HepG2 (cell line): ENCODE data around the gene NAT9. TPM values are rescaled to one million over a fixed set of nuclear protein-coding genes. Genes with fewer than 3 reads are reported as not detected.

Experiments used
- ATAC-seq: fragments of 200-7000 bp; cut with Tn5 transposase; 3 replicates; pipeline ENCODE4 v1.9.1; 2020; ENCODE audit warnings: mild to moderate bottlenecking, moderate library complexity
- BruUV-seq: library from RNA; stranded (reverse); fragments of 400-500 nt; replicated peaks from 2 replicates; lab custom pipeline; 2021; lab: Mats Ljungman, UMichigan
- CTCF ChIA-PET: fragments of 300-600 bp; formaldehyde crosslinking; extraction: SDS; loops from one replicate; lab custom pipeline; 2021; ENCODE audit warnings: low total read pairs, inconsistent platforms, low intra/inter-chr PET ratio; lab: Yijun Ruan, JAX
- POLR2A ChIA-PET: fragments of 350-600 bp; sonication (Branson Sonifier 250); formaldehyde crosslinking; loops from one replicate; lab custom pipeline; 2020; ENCODE audit warnings: antibody characterized with exemption, inconsistent platforms; lab: Yijun Ruan, JAX
- DNase-seq: peaks from one replicate; pipeline ENCODE4 v3.0.0-alpha.2; 2015; ENCODE audit warnings: low spot score
- FAIRE-seq: peaks from 3 replicates; lab custom pipeline; 2011; peaks lifted over from hg19 to GRCh38; lab: Jason Lieb, UNC
- H2AFZ ChIP-seq: one replicate; pipeline ENCODE4 v1.6.1; 2011; ENCODE audit warnings: low read length, inconsistent platforms
- H3K27ac ChIP-seq: fragments of 300-600 bp; 3 replicates; pipeline ENCODE4 v1.8.0; 2011; ENCODE audit warnings: mixed run types, mild to moderate bottlenecking, mixed read lengths, low read length, inconsistent platforms; ENCODE audit not compliant: insufficient read depth; ENCODE audit errors: extremely low read length
- H3K27me3 ChIP-seq, 2 experiments: fragments of 200-600 bp in 1 of 2; 2 replicates in 1 of 2; 3 replicates in 1 of 2; pipeline versions ENCODE4 v1.6.0 to v1.8.0; 2011; ENCODE audit warnings: low read length in 2 of 2, mild to moderate bottlenecking in 2 of 2, moderate library complexity in 2 of 2, inconsistent platforms in 1 of 2; ENCODE audit not compliant: insufficient read depth in 2 of 2, control insufficient read depth in 1 of 2
- H3K36me3 ChIP-seq, 2 experiments: fragments of 200-600 bp in 1 of 2; replicated peaks in 1 of 2; 2 replicates in 1 of 2; 3 replicates in 1 of 2; pipeline versions ENCODE4 v1.5.1 to v1.8.0; 2011; ENCODE audit warnings: low read length in 2 of 2, inconsistent platforms in 1 of 2; ENCODE audit not compliant: insufficient read depth in 2 of 2, control insufficient read depth in 1 of 2
- H3K4me1 ChIP-seq: 2 replicates; pipeline ENCODE4 v1.5.1; 2012; ENCODE audit warnings: low read length, inconsistent platforms; ENCODE audit not compliant: insufficient read depth
- H3K4me2 ChIP-seq: 2 replicates; pipeline ENCODE4 v1.6.0; 2011; ENCODE audit warnings: low read depth, low read length, inconsistent platforms
- H3K4me3 ChIP-seq, 3 experiments: fragments of 200-600 bp in 1 of 3; sonication (generic), shearing (Covaris generic) in 1 of 3; replicated peaks in 1 of 3; 2 replicates each; pipeline ENCODE4 v1.5.1; 2011 to 2016; ENCODE audit warnings: low read length in 3 of 3, inconsistent platforms in 2 of 3, low read depth in 2 of 3, mild to moderate bottlenecking in 2 of 3, control low read depth in 1 of 3, mixed read lengths in 1 of 3; ENCODE audit not compliant: insufficient read depth in 1 of 3
- H3K79me2 ChIP-seq: one replicate; pipeline ENCODE4 v1.6.1; 2011; ENCODE audit warnings: low read length, inconsistent platforms; ENCODE audit not compliant: insufficient read depth
- H3K9ac ChIP-seq: 2 replicates; pipeline ENCODE4 v1.6.0; 2011; ENCODE audit warnings: mild to moderate bottlenecking, low read depth, low read length, inconsistent platforms; ENCODE audit not compliant: insufficient read depth
- H3K9me3 ChIP-seq: 2 replicates; pipeline ENCODE4 v1.5.1; 2012; ENCODE audit warnings: mild to moderate bottlenecking, low read length
- H4K20me1 ChIP-seq: 2 replicates; pipeline ENCODE4 v1.6.0; 2011; ENCODE audit warnings: inconsistent platforms, mild to moderate bottlenecking, low read length, moderate library complexity; ENCODE audit not compliant: insufficient read depth
- CEBPB ChIP-seq: IDR thresholded peaks from 2 replicates; pipeline ENCODE4 v1.6.1; 2011; ENCODE audit warnings: low read depth, low read length, improper control_type of control experiment, borderline replicate concordance
- CEBPG ChIP-seq: IDR thresholded peaks from 2 replicates; pipeline ENCODE4 v1.6.1; 2016
- FLYWCH1 ChIP-seq: sonication (generic); formaldehyde crosslinking; IDR thresholded peaks from 2 replicates; pipeline ENCODE4 v1.8.1; 2023; ENCODE audit warnings: mild to moderate bottlenecking, missing genetic modification reagents
- GATAD1 ChIP-seq: IDR thresholded peaks from 2 replicates; pipeline ENCODE4 v1.6.1; 2016; ENCODE audit warnings: missing genetic modification reagents, missing compliant biosample characterization
- HMG20B ChIP-seq: conservative IDR thresholded peaks from 2 replicates; pipeline ENCODE4 v1.6.1; 2016; ENCODE audit warnings: missing genetic modification reagents, missing compliant biosample characterization
- SNAPC4 ChIP-seq: sonication (generic); formaldehyde crosslinking; IDR thresholded peaks from 2 replicates; pipeline ENCODE4 v1.4.0; 2020; ENCODE audit warnings: mild to moderate bottlenecking, missing genetic modification reagents
- ZNF460 ChIP-seq: sonication (generic); formaldehyde crosslinking; IDR thresholded peaks from 2 replicates; pipeline ENCODE4 v1.5.1; 2020; ENCODE audit warnings: missing genetic modification reagents, mild to moderate bottlenecking, borderline replicate concordance
- WGBS: methylation state at CpG from one replicate; pipeline ENCODE4 v1.1.6; 2017; ENCODE audit warnings: low lambda C conversion rate; 5-methylcytosine and 5-hydroxymethylcytosine counted together
- in situ Hi-C: cut with HindIII; loops from 2 replicates; pipeline ENCODE4 v1.10.0; 2017; ENCODE audit warnings: low pct_unique_long_range_greater_than_20kb; ENCODE audit not compliant: extremely low pct_ligation_motif_present
- intact Hi-C: fragments of 100-400 bp; cut with micrococcal nuclease; formaldehyde crosslinking; loops from one replicate; pipeline ENCODE4 v1.10.0; 2022; ENCODE audit not compliant: unreplicated experiment
- polyA plus RNA-seq, 8 experiments: library from polyadenylated mRNA; depleted of rRNA in 3 of 8; stranded (reverse) in 7 of 8; unstranded in 1 of 8; fragments of >200 nt; fragmentation: Illumina TruSeq in 4 of 8; extraction: Trizol in 4 of 8; gene quantifications; 2 replicates each; pipeline versions ENCODE4 v1.2.1 to v1.2.3, GENCODE V29; 2011 to 2016; ENCODE audit warnings: low read depth in 4 of 8, missing spikeins in 1 of 8, mixed read lengths in 1 of 8; ENCODE audit not compliant: insufficient read depth in 1 of 8
- total RNA-seq, 5 experiments: library from RNA; depleted of rRNA; stranded (reverse); fragments of >200 nt; fragmentation: Illumina TruSeq; extraction: Trizol; gene quantifications; 2 replicates each; pipeline ENCODE4 v1.2.3, GENCODE V29; 2016; ENCODE audit warnings: low read depth in 1 of 5

Gene NAT9
- total and polyA plus RNA-seq, 2 of the 13 experiments (the other 11 are each of a cell fraction or from before 2014, with no cell fraction given), result 39.7 to 44.2 TPM

DNA sequence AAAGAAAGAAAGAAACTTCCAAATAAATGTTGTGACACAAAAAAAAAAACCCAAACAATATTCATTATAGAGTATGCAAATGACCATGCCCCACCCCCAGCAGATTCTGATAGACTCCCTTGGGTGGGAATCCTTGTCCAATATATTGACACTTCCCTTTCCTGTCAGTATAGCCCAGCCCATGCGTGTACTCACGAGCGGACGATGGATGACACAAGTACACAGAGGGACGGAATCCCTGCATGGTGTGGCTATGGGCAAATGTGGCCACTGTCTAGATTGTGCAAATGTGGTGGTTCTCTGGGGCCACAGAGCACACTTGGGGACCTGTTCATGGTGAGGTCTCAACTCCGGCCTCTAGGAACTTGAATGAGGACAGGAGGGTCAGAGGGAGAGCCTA, 36.0 kb downstream of the NAT9 start (continued):
- TF ChIP-seq SNAPC4 (CRISPR knock-in tag) (no peak), FLYWCH1 (no peak)
- TF ChIP-seq, all 625 proteins: peak for 0

DNA sequence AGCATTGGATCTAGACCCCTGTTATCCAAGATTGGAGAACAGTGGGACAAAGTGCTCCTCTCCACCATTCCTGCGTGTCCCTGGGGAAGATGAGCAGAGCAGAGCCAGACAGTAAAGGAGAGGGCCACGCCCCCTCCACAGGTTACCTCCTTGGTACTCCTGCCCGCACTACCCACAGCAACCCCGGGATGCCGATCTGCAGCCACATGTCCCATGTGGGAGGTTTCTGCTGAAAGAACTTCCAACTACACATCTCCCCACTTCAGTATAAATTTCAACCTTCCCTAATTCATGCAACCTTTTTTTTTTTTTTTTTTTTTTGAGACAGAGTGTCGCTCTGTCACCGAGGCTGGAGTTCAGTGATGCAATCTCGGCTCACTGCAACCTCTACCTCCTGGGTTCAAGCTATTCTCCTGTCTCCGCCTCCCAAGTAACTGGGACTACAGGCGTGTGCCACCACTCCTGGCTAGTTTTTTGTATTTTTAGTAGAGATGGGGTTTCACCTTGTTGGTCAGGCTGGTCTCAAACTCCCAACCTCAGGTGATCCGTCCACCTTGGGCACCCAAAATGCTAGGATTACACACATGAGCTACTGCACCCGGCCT, 36.8 kb downstream of the NAT9 start:
- Histone ChIP-seq H3K4me3 (no peak overlapping the region), H3K27ac (no peak overlapping the region), H3K9me3 (no peaks in the 10 kb centered on the region), H3K4me1 (peaks cover 70% of the 10 kb centered on the region), H4K20me1 (no peaks in the 10 kb centered on the region), H3K36me3 (no peaks in the 10 kb centered on the region), H3K9ac (no peak overlapping the region), H3K4me2 (no peak overlapping the region), H2AFZ (no peak overlapping the region), H3K79me2 (no peaks in the 10 kb centered on the region), H3K27me3 (peaks cover 5 to 36% of the 10 kb centered on the region in 2 experiments; a peak in 3 of 5 replicates)
- intact Hi-C loops (no loop called here), in situ Hi-C loops (loop anchor here (5.0 kb wide), 1 partner anchor 82 kb away; no protein-coding TSS in a partner anchor)
- POLR2A ChIA-PET, result interaction anchor here (3.9 to 5.6 kb wide), 5 partner anchors 13 to 309 kb away, joined by 20 to 221 read pairs (median 68); partner anchors contain the start of genes FDXR and NAT9
- no peak for ATAC-seq
- CTCF ChIA-PET, result no interaction called here
- FAIRE-seq, result no peak
- no TSS peak for BruUV-seq
- 0 out of 2 replicates have a peak, but pooled peaks have one; percentile 21 for TF ChIP-seq CEBPG
- TF ChIP-seq HMG20B (CRISPR knock-in tag), result no peak
- TF ChIP-seq CEBPB, result peak; percentile 24; the same call in 1 of the 2 replicates
- TF ChIP-seq ZNF460 (CRISPR knock-in tag), result peak; percentile 53; the same call in 1 of the 2 replicates
- TF ChIP-seq GATAD1 (CRISPR knock-in tag), result no peak
- WGBS, result 25% methylated on average over 12 of the region's 12 CpGs
- no peak for DNase-seq
